ENCODE results near the gene TDRD9.

DNA sequence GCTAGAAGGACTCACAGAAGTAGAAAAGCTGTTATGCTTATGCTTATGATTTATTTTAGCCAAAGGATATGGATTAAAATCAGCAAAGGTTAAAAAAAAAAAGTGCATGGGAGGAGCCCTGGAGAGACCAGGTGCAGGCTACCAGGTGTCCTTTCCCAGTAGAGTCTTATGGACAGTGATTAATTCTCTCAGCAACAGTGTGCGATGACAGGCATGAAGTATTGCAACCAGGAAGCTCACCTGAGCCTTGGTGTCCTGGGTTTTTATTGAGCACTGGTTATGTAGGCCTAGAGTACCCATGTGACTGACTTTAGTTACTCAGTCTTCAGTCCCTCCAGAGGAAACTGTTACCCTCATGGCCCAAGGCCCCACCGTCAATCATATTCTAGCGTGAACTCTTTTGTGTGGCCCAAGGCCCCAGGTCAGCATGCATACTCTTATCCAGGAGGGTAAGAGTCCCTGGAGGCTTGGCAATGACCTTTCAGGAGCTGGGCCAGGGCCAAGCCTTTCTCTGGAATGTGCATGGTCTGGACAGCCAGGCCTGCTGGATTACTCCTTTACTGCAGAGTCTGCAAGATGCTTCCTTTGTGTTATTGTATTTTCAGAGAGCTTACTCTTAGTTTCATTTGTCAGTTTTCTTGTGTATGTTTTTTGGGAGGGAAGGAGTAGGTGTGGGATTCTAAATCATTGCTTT, 83.7 kb downstream of the TDRD9 start:
- TF ChIP-seq, protein P1, sequence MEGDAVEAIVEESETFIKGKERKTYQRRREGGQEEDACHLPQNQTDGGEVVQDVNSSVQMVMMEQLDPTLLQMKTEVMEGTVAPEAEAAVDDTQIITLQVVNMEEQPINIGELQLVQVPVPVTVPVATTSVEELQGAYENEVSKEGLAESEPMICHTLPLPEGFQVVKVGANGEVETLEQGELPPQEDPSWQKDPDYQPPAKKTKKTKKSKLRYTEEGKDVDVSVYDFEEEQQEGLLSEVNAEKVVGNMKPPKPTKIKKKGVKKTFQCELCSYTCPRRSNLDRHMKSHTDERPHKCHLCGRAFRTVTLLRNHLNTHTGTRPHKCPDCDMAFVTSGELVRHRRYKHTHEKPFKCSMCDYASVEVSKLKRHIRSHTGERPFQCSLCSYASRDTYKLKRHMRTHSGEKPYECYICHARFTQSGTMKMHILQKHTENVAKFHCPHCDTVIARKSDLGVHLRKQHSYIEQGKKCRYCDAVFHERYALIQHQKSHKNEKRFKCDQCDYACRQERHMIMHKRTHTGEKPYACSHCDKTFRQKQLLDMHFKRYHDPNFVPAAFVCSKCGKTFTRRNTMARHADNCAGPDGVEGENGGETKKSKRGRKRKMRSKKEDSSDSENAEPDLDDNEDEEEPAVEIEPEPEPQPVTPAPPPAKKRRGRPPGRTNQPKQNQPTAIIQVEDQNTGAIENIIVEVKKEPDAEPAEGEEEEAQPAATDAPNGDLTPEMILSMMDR (IDR thresholded peaks at IDR 0.05 in 4 of 5, conservative IDR thresholded peaks at IDR 0.05 in 1 of 5) = no peak
- no peak for TF ChIP-seq POLR2A (IDR thresholded peaks at IDR 0.05)
